VCaP (cell line): Measurements from ENCODE around the gene HDGF.

ENCODE experiments used
- H3K27ac ChIP-seq: fragments of 450-650 bp; 2 replicates; pipeline ENCODE4 v1.5.1; 2017
- TF ChIP-seq, protein P1 (sequence below): fragments of 450-650 bp; conservative IDR thresholded peaks from 2 replicates; pipeline ENCODE4 v1.5.1; 2017; ENCODE audit warnings: mild to moderate bottlenecking, moderate library complexity

The HDGF gene

DNA sequence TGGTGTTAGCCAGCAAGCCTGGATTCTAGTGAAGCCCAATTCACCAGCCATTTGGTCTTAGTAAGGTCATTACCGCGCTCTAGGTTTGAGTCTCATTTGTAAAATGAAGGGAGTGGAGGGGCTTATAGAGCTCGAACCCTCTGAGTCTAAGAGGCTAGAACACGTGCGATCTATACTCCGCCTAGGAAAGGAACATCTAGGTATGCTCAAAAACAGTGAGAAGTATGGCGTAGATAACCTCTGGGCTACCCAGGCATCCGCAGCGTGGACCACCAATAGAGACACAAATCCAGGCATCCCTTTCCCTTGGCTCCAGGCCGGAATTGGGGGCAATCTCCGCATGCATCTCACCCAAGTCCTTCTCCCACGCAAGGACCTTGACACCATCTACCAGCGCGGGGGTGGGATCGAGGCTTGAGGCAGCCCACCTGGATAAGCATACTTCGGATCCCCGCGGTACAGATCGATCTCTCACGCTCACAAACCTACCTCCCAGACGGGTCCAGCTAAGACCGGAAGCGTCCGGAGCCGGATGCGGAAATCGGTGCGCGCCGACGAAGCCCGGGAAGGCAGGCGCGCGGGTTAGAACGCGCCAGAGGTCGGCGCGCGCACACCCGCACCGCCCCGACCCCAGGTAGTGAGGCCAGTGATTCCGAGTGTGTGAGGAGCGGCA, 23.4 kb downstream of the HDGF start, which contains the start of gene METTL25B:
METTL25B (plus strand) TSS at position 544 of the 673 bp plus-strand sequence. CDS start 636 bp downstream, outside the sequence.
- H3K27ac ChIP-seq: peak within 1 kb of the TSS; percentile 91
- TF ChIP-seq, protein P1, sequence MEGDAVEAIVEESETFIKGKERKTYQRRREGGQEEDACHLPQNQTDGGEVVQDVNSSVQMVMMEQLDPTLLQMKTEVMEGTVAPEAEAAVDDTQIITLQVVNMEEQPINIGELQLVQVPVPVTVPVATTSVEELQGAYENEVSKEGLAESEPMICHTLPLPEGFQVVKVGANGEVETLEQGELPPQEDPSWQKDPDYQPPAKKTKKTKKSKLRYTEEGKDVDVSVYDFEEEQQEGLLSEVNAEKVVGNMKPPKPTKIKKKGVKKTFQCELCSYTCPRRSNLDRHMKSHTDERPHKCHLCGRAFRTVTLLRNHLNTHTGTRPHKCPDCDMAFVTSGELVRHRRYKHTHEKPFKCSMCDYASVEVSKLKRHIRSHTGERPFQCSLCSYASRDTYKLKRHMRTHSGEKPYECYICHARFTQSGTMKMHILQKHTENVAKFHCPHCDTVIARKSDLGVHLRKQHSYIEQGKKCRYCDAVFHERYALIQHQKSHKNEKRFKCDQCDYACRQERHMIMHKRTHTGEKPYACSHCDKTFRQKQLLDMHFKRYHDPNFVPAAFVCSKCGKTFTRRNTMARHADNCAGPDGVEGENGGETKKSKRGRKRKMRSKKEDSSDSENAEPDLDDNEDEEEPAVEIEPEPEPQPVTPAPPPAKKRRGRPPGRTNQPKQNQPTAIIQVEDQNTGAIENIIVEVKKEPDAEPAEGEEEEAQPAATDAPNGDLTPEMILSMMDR: no peak

DNA sequence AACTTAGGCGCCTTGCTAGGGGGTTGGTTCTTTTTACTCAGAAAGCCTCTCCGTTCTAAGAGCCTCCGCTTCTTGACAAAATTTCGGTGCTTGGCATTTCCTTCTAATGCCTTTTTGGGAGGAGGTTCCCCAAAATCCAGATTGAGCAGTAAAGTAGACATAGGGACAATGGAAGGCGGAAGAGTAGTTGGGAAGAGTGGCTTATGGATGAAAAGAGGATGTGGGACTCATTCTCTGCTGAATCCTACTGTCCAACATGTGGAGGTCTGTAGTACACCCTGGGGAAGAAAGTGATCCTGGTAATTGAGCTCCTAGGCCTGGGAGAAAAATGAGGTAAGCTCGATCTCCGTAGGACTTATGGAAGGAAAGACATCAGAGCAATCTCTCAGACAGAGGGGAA, 24.0 kb downstream of the HDGF start:
- TF ChIP-seq, protein P1: no peak
- H3K27ac ChIP-seq: peak overlapping the region; percentile 91

DNA sequence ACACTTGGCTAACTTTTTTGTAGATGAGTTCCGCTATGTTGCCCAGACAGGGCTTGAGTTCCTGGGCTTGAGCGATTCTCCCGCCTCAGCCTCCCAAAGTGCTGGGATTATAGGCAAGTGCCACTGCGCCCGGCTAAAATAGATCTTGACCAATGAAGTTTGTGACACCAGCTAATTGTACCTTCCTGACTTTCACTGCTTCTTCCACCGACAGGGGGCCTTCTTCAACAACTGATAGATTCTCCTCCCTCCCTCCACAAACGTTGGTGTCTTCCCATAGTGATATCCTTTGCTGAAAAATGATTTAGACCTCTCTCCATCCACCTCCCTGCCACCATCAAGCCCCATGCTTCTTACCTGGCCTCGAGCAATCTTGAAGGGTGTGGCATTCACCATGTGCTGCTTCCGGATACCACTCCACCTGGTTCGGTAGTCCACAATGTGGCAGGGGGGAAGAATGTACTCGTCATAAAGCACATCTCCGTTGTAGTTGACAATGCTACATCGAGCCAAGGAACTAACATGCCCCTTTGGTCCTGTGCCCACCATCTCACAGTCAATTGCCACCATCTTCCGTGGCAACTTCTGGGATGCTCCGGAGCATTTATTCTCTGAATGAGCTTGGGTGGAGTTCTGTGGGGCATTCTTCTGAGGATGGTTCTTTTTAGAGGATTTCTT, 24.8 kb downstream of the HDGF start:
- TF ChIP-seq, protein P1: no peak; the same call in 1 of the 2 replicates
- peak overlapping the region; percentile 91; the same call in 1 of the 2 replicates for H3K27ac ChIP-seq

DNA sequence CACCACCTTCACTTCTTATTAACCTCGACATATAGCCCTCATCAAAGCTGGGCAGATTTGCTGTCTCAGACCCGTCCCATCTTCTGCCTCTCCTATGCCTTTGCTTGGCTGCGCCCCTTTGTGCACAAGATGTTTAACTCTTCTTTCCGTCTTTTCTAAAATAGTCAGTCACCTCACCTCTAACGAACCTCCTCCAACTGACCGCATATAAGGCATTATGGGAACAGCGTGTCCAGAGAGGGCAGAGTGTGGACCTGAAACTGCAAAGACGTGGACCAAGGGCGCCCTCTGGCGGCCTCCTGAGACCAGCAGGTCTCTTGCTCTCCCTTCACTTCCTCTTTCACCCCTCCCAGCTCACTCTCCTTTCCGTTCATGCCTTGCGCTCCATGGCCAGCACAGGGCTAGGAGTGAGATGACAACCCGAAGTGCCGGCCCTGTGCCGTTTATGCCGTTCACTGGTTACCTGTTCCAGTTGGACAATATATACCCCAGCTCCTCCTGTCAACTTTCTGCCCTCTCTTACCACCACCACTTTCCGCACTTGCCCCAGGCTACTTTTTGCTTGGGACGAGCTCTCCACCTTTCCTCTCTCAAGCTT, 25.7 kb downstream of the HDGF start:
- TF ChIP-seq, protein P1: peak; percentile 92
- H3K27ac ChIP-seq: peak overlapping the region; percentile 91; the same call in 1 of the 2 replicates

DNA sequence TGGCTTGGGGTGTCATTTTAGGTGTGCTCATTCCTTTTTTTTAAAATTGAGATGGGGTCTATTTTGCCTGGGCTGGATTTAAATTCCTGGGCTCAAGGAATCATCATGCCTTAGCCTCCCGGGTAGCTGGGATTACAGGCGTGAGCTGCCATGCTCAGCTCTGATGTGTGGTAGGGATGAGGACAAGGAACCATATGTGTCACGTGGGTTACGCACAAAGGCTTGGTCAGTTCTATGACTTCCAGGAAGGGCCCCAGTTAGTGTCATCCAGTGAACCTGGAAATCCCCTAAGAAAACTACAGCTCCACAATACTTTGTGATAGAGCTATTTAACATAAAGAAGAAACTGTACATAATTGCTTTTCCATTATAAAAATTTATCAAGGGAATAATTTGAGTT, 29.9 kb downstream of the HDGF start:
- TF ChIP-seq, protein P1: no peak
- H3K27ac ChIP-seq: no peak overlapping the region

DNA sequence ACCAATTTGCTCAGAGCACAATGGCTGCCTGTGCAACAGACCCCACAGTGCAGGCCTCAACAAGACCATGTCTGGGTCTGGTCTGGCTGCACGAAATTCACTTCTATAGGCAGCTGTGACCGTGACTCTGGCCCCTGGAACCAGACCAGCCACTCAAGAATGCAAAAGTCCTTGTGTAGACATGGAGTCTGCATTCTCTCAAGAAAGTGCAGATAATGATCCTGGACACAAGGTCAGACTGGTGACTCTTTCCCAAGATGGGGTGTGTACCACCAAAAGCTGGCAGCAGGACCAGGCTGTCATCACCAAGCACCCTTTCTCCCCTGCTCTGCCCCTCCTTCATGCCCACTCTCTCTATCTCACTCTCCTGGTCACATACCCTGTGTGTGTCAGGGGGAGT, 30.3 kb downstream of the HDGF start:
- H3K27ac ChIP-seq: no peak overlapping the region
- TF ChIP-seq, protein P1: no peak

DNA sequence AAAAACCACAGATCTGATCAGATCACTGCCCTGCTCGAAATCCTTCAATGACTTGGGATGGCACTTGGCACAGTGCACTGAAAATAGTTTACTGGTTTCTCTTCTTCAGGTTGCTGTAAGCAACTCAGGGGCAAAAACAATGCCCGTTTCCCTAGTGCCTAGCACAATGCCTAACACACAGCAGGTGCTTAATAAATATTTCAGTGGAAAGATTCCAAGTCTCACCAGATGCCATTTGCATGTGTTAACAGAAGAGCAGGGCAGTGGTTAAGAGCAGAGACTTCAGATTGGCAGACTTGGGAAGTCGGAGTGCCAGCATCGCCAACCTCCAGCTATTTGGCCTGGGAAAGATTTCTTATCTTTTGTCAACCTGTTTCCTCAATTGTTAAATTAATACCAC, 34.1 kb downstream of the HDGF start:
- H3K27ac ChIP-seq: no peak overlapping the region
- TF ChIP-seq, protein P1: no peak
